RWPE2 (cell line): Measurements from ENCODE around the gene HRH2.
A peak's percentile ranks its signal among the peaks of the same experiment; 100 is the strongest.

ENCODE experiments used
- ATAC-seq: fragments of 200-7000 bp; cut with Tn5 transposase; 3 replicates; pipeline ENCODE4 v1.9.1; 2021; ENCODE audit warnings: low read depth
- DNase-seq: peaks from one replicate; pipeline ENCODE4 v3.0.0-alpha.2; 2020; ENCODE audit warnings: low spot score
- H3K27ac ChIP-seq: fragments of 450-650 bp; 2 replicates; pipeline ENCODE4 v1.5.1; 2017; ENCODE audit warnings: mild to moderate bottlenecking; ENCODE audit not compliant: poor library complexity, severe bottlenecking
- H3K27me3 ChIP-seq: fragments of 250-450 bp; sonication (Bioruptor Pico); 2 replicates; pipeline ENCODE4 v1.5.1; 2021; ENCODE audit warnings: mild to moderate bottlenecking, moderate library complexity; ENCODE audit not compliant: insufficient read depth, poor library complexity, severe bottlenecking
- H3K36me3 ChIP-seq: fragments of 250-450 bp; sonication (Bioruptor Pico); 2 replicates; pipeline ENCODE4 v1.5.1; 2020; ENCODE audit warnings: low read depth, mild to moderate bottlenecking, moderate library complexity
- H3K4me1 ChIP-seq: fragments of 250-450 bp; sonication (Bioruptor Pico); 2 replicates; pipeline ENCODE4 v1.5.1; 2021; ENCODE audit warnings: mild to moderate bottlenecking, moderate library complexity; ENCODE audit not compliant: insufficient read depth, poor library complexity, severe bottlenecking
- H3K4me3 ChIP-seq: fragments of 250-450 bp; sonication (Bioruptor Pico); 2 replicates; pipeline ENCODE4 v1.5.1; 2021; ENCODE audit warnings: mild to moderate bottlenecking, moderate library complexity; ENCODE audit not compliant: severe bottlenecking
- H3K9me3 ChIP-seq: fragments of 250-450 bp; sonication (Bioruptor Pico); 2 replicates; pipeline ENCODE4 v1.5.1; 2021; ENCODE audit warnings: mild to moderate bottlenecking, moderate library complexity; ENCODE audit not compliant: severe bottlenecking
- TF ChIP-seq, protein P1 (sequence below): fragments of 450-650 bp; IDR thresholded peaks from one replicate; pipeline ENCODE4 v1.5.1; 2017; ENCODE audit warnings: mild to moderate bottlenecking, moderate library complexity; ENCODE audit not compliant: poor library complexity, severe bottlenecking

Gene HRH2

GRCh38 chr5:175657593-175658271 is at the start of gene HRH2:
Gene HRH2 (plus strand): TSS chr5:175658071. CDS start chr5:175683234, 25,163 bp downstream.
- no peaks in the 10 kb centered on the region for H3K36me3 ChIP-seq
- H3K4me3 ChIP-seq = peak within 1 kb of the TSS; percentile 11
- H3K27me3 ChIP-seq = peaks cover 82% of the 10 kb centered on the region
- no peaks in the 10 kb centered on the region for H3K4me1 ChIP-seq
- ATAC-seq (0 out of 3 replicates have a peak, but pooled peaks have one; percentile 26), DNase-seq (no peak)
- no peak within 1 kb of the TSS for H3K27ac ChIP-seq
- no peaks in the 10 kb centered on the region for H3K9me3 ChIP-seq
- TF ChIP-seq, protein P1, sequence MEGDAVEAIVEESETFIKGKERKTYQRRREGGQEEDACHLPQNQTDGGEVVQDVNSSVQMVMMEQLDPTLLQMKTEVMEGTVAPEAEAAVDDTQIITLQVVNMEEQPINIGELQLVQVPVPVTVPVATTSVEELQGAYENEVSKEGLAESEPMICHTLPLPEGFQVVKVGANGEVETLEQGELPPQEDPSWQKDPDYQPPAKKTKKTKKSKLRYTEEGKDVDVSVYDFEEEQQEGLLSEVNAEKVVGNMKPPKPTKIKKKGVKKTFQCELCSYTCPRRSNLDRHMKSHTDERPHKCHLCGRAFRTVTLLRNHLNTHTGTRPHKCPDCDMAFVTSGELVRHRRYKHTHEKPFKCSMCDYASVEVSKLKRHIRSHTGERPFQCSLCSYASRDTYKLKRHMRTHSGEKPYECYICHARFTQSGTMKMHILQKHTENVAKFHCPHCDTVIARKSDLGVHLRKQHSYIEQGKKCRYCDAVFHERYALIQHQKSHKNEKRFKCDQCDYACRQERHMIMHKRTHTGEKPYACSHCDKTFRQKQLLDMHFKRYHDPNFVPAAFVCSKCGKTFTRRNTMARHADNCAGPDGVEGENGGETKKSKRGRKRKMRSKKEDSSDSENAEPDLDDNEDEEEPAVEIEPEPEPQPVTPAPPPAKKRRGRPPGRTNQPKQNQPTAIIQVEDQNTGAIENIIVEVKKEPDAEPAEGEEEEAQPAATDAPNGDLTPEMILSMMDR = no peak

GRCh38 chr5:175609526-175609925 is 48.3 kb upstream of the HRH2 start:
- ATAC-seq (no peak), DNase-seq (no peak)
- no peaks in the 10 kb centered on the region for H3K4me1 ChIP-seq
- TF ChIP-seq, protein P1 = no peak
- H3K9me3 ChIP-seq = no peaks in the 10 kb centered on the region
- H3K4me3 ChIP-seq = no peak overlapping the region
- H3K27me3 ChIP-seq = peaks cover 20% of the 10 kb centered on the region
- H3K27ac ChIP-seq = no peak overlapping the region
- no peaks in the 10 kb centered on the region for H3K36me3 ChIP-seq

DNA sequence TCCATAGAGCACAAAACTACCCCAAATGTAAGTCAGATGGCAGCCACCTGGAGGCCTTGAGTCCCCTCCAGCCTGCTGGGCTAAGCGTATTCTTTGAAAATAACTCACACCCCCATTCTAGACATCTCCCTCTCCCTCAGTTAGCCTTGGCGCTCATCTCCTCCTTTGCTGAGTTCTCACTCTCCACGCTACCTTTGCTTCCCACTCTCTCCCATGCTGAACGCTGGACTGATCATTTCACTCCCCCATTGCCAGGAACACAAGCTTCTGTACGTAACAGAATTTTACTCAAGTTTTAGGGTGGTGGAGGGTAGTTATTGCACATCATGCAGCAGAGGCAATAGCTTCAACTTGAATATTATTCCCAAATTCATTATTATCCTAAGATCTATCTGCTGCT is 47.5 kb upstream of the HRH2 start:
- no peaks in the 10 kb centered on the region for H3K36me3 ChIP-seq
- H3K4me1 ChIP-seq = no peaks in the 10 kb centered on the region
- H3K9me3 ChIP-seq = no peaks in the 10 kb centered on the region
- TF ChIP-seq, protein P1 = no peak
- H3K27me3 ChIP-seq = peaks cover 13% of the 10 kb centered on the region
- no peak overlapping the region for H3K4me3 ChIP-seq
- no peak overlapping the region for H3K27ac ChIP-seq
- ATAC-seq (no peak), DNase-seq (no peak)

DNA sequence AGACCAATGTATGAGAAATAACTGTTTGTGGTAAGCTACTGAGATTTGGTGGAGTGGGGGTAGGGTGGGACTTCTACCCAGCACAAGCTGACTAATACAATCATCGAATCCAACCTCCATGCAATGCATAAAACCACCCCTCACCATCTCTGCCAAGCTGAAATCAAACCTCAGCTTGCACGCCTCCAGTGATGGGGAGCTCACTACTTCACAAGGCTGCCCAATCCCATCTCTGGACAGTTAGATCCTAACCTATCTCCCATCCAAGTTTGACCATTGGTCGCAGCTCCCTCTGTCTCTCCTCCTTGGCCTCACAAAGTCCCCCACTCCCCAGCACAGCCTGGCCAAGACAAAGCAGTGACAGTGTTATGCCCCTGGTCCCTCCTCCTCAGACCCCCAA is 47.0 kb upstream of the HRH2 start:
- no peak for DNase-seq

More for the DNA sequence above, 47.0 kb upstream of the HRH2 start:
- H3K4me3 ChIP-seq = no peak overlapping the region
- H3K36me3 ChIP-seq = no peaks in the 10 kb centered on the region
- no peaks in the 10 kb centered on the region for H3K9me3 ChIP-seq
- no peak for ATAC-seq
- peaks cover 9% of the 10 kb centered on the region for H3K27me3 ChIP-seq
- TF ChIP-seq, protein P1 = no peak
- no peaks in the 10 kb centered on the region for H3K4me1 ChIP-seq
- no peak overlapping the region for H3K27ac ChIP-seq
